Astrocyte (in vitro differentiated cells and primary cell): ENCODE results near the gene FBXO47.

Experiments
- EZH2 ChIP-seq: IDR thresholded peaks from 2 replicates; pipeline ENCODE4 v1.6.1; 2012; ENCODE audit warnings: mild to moderate bottlenecking, low read length, inconsistent platforms; ENCODE audit not compliant: insufficient read depth
- TF ChIP-seq, protein P1 (sequence below): IDR thresholded peaks from 2 replicates; pipeline ENCODE4 v1.5.1; 2011; ENCODE audit warnings: low read depth, mild to moderate bottlenecking, inconsistent platforms, low read length, moderate library complexity; ENCODE audit not compliant: insufficient read depth

GRCh38 chr17:38980490-38981217 is 13.5 kb upstream of the FBXO47 start:
- TF ChIP-seq, protein P1, sequence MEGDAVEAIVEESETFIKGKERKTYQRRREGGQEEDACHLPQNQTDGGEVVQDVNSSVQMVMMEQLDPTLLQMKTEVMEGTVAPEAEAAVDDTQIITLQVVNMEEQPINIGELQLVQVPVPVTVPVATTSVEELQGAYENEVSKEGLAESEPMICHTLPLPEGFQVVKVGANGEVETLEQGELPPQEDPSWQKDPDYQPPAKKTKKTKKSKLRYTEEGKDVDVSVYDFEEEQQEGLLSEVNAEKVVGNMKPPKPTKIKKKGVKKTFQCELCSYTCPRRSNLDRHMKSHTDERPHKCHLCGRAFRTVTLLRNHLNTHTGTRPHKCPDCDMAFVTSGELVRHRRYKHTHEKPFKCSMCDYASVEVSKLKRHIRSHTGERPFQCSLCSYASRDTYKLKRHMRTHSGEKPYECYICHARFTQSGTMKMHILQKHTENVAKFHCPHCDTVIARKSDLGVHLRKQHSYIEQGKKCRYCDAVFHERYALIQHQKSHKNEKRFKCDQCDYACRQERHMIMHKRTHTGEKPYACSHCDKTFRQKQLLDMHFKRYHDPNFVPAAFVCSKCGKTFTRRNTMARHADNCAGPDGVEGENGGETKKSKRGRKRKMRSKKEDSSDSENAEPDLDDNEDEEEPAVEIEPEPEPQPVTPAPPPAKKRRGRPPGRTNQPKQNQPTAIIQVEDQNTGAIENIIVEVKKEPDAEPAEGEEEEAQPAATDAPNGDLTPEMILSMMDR, result no peak
- TF ChIP-seq EZH2, result no peak
